Muscle layer of duodenum (tissue), 2 donors: ENCODE data around the gene RBP3.
A peak's percentile ranks its signal among the peaks of the same experiment; 100 is the strongest.

Source experiments
- H3K27ac ChIP-seq: one replicate; pipeline ENCODE4 v1.7.0; 2013; ENCODE audit warnings: mild to moderate bottlenecking, low read length
- H3K27me3 ChIP-seq: one replicate; pipeline ENCODE4 v1.7.0; 2013; ENCODE audit warnings: low read depth, mild to moderate bottlenecking, control low read depth, low read length
- H3K36me3 ChIP-seq, 2 donors: one replicate each; pipeline ENCODE4 v1.7.0; 2013; ENCODE audit warnings: low read length in 2 of 2, control low read depth in 1 of 2, mild to moderate bottlenecking in 1 of 2; ENCODE audit not compliant: insufficient read depth in 2 of 2, control insufficient read depth in 1 of 2
- H3K4me1 ChIP-seq, 2 donors: one replicate each; pipeline ENCODE4 v1.7.0; 2013; ENCODE audit warnings: low read length in 2 of 2, mild to moderate bottlenecking in 2 of 2, control low read depth in 1 of 2, moderate library complexity in 1 of 2; ENCODE audit not compliant: insufficient read depth in 2 of 2, control insufficient read depth in 1 of 2
- H3K4me3 ChIP-seq, 2 donors: one replicate each; pipeline ENCODE4 v1.7.0; 2013; ENCODE audit warnings: low read length in 2 of 2, low read depth in 1 of 2, mild to moderate bottlenecking in 1 of 2
- H3K9me3 ChIP-seq, 2 donors: one replicate each; pipeline ENCODE4 v1.7.0; 2013; ENCODE audit warnings: low read length in 2 of 2, control low read depth in 1 of 2, mild to moderate bottlenecking in 1 of 2; ENCODE audit not compliant: control insufficient read depth in 1 of 2
- donor health status: healthy.

Gene RBP3

GRCh38 chr10:47348138-47348651 lies at the start of gene RBP3:
TSS of gene RBP3 (plus strand) at chr10:47348363. CDS start at chr10:47348485, 122 bp downstream.
- H3K27me3 ChIP-seq: no peaks in the 10 kb centered on the region
- H3K4me3 ChIP-seq: no peak within 1 kb of the TSS
- H3K36me3 ChIP-seq: no peaks in the 10 kb centered on the region
- H3K4me1 ChIP-seq: no peaks in the 10 kb centered on the region
- no peaks in the 10 kb centered on the region for H3K9me3 ChIP-seq
- no peak within 1 kb of the TSS for H3K27ac ChIP-seq

GRCh38 chr10:47298715-47299114 lies 49.4 kb upstream of the RBP3 start:
- Histone ChIP-seq H3K27me3 (peaks cover 16% of the 10 kb centered on the region), H3K27ac (no peak overlapping the region), H3K9me3 (no peaks in the 10 kb centered on the region), H3K36me3 (no peaks in the 10 kb centered on the region), H3K4me1 (peaks cover 0 to 18% of the 10 kb centered on the region in 2 donors), H3K4me3 (no peak overlapping the region)

- H3K4me1 ChIP-seq: peaks cover 0 to 18% of the 10 kb centered on the region in 2 donors
- no peaks in the 10 kb centered on the region for H3K9me3 ChIP-seq
- no peaks in the 10 kb centered on the region for H3K36me3 ChIP-seq
- H3K4me3 ChIP-seq: peak within 1 kb of the TSS; percentile 12 to 60
- H3K27ac ChIP-seq: no peak within 1 kb of the TSS
- H3K27me3 ChIP-seq: peaks cover 16% of the 10 kb centered on the region
Measured at GRCh38 chr10:47299611-47300428, 48.3 kb upstream of the RBP3 start, which contains the start of gene GDF10. TSS of gene GDF10 (plus strand) at chr10:47300197. CDS start at chr10:47300652, 455 bp downstream.

- Histone ChIP-seq H3K9me3 (no peaks in the 10 kb centered on the region), H3K36me3 (no peaks in the 10 kb centered on the region), H3K4me3 (peak overlapping the region in 1 of 2 donors; percentile 60), H3K27me3 (peaks cover 16% of the 10 kb centered on the region), H3K27ac (no peak overlapping the region), H3K4me1 (peaks cover 0 to 18% of the 10 kb centered on the region in 2 donors)
Measured at GRCh38 chr10:47300429-47300931, 47.7 kb upstream of the RBP3 start.

GRCh38 chr10:47301833-47302232 lies 46.3 kb upstream of the RBP3 start:
- Histone ChIP-seq H3K9me3 (no peaks in the 10 kb centered on the region), H3K4me3 (no peak overlapping the region), H3K27me3 (peaks cover 16% of the 10 kb centered on the region), H3K36me3 (no peaks in the 10 kb centered on the region), H3K4me1 (peaks cover 0 to 18% of the 10 kb centered on the region in 2 donors), H3K27ac (no peak overlapping the region)

- Histone ChIP-seq H3K27me3 (peaks cover 16% of the 10 kb centered on the region), H3K4me1 (peaks cover 0 to 18% of the 10 kb centered on the region in 2 donors), H3K9me3 (no peaks in the 10 kb centered on the region), H3K4me3 (no peak overlapping the region), H3K27ac (no peak overlapping the region), H3K36me3 (no peaks in the 10 kb centered on the region)
Measured at GRCh38 chr10:47303105-47303504, 45.1 kb upstream of the RBP3 start.

GRCh38 chr10:47303866-47304265 lies 44.3 kb upstream of the RBP3 start:
- Histone ChIP-seq H3K27me3 (peaks cover 16% of the 10 kb centered on the region), H3K36me3 (no peaks in the 10 kb centered on the region), H3K27ac (no peak overlapping the region), H3K4me1 (peaks cover 0 to 18% of the 10 kb centered on the region in 2 donors), H3K9me3 (no peaks in the 10 kb centered on the region), H3K4me3 (no peak overlapping the region)

GRCh38 chr10:47305566-47305965 lies 42.6 kb upstream of the RBP3 start:
- Histone ChIP-seq H3K27me3 (peaks cover 16% of the 10 kb centered on the region), H3K4me3 (no peak overlapping the region), H3K4me1 (peaks cover 0 to 7% of the 10 kb centered on the region in 2 donors), H3K27ac (no peak overlapping the region), H3K9me3 (no peaks in the 10 kb centered on the region), H3K36me3 (no peaks in the 10 kb centered on the region)

- H3K27ac ChIP-seq: no peak overlapping the region
- no peaks in the 10 kb centered on the region for H3K9me3 ChIP-seq
- H3K4me1 ChIP-seq: no peaks in the 10 kb centered on the region
- H3K4me3 ChIP-seq: no peak overlapping the region
- H3K36me3 ChIP-seq: no peaks in the 10 kb centered on the region
- H3K27me3 ChIP-seq: peaks cover 7% of the 10 kb centered on the region
Measured at GRCh38 chr10:47306387-47307210, 41.6 kb upstream of the RBP3 start.

- Histone ChIP-seq H3K9me3 (no peaks in the 10 kb centered on the region), H3K36me3 (no peaks in the 10 kb centered on the region), H3K4me1 (no peaks in the 10 kb centered on the region), H3K27me3 (no peaks in the 10 kb centered on the region), H3K4me3 (no peak overlapping the region), H3K27ac (no peak overlapping the region)
Measured at GRCh38 chr10:47307381-47307780, 40.8 kb upstream of the RBP3 start.

- Histone ChIP-seq H3K9me3 (no peaks in the 10 kb centered on the region), H3K27me3 (no peaks in the 10 kb centered on the region), H3K4me3 (no peak overlapping the region), H3K4me1 (no peaks in the 10 kb centered on the region), H3K27ac (no peak overlapping the region), H3K36me3 (no peaks in the 10 kb centered on the region)
Measured at GRCh38 chr10:47308775-47309174, 39.4 kb upstream of the RBP3 start.
